NCI-H748 (cell line): ENCODE results near the gene TAGLN2.
A peak's percentile ranks its signal among the peaks of the same experiment; 100 is the strongest.
"Not testable (repeated sequence)": the region's sequence is repeated elsewhere in the genome, so short reads cannot be mapped to it uniquely, and the experiment has no call there.

Experiments used
- DNase-seq: peaks from one replicate; lab custom pipeline; 2025; ENCODE audit not compliant: unreplicated experiment; lab: John Stamatoyannopoulos, UW

The TAGLN2 gene

DNA sequence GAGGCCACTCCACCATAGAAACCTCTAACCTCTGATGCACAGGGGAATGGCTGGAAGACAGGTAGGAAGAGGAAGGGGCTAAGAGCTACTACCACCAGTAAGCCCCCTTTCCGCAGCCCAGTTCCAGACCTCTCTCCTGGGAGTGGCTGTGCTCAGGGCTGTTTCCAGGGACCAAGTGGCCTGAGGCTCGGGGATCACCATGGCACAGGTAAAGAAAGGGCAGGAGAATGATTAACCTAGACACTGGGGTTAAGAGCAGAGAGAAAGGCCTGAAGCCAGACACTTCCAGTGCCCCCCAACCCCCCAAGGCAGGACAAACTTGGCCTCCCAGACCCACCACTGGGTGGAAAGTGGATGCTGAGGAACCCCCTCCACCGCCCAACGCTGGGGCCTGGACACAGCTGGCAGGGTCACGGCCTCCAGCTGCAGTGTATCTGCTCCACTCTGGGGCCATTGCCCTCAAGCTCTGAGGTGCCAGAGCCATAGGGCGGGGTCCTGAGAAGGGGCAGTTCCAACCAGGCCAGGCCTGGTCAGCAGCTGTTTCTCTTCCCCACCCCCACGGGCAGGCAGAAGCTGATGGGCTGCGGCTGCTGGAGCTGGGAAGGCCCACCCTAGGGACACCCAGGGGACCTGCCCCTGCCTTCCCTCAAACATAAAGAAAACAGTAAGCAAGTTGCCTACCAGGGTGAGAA lies 2.6 kb downstream of the TAGLN2 start:
- peak; percentile 78 for DNase-seq

DNA sequence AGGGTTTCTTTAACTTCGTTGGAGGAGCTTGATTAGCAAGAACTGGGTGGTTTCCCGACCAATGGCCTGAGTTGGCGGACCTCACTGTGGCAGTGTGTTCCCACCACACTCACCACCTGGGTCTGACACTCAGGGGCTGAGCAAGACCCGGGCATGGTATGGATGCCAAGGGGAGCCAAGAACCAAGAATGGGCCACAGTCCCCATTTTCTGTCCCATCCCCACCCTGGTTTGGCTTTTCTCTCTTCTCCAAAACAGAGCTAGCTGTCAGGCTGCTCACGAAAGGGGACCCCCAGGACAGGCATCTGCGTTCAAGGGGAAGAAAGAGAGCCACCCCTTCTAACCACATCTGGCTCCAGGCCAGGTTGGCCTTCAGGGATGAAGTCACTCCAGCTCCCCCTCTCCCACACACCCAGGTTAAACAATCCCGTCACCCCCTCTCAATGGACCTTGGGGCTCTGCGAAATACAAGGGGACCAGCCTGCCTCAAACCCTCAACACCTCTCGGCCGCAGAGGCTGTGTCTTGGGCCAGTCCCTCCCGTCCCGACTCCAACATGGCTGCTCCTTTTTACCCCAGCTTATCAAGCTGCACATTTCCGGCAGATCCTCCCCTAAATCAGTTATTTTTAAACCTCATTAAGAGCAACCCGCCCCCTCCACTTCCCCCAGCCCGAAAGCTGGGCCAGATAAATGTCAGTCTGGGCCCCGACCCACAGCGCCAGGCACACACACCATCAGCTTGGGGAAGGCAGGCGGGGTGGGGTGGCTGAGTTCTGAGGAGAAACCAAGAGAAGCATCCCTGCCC lies 3.4 kb downstream of the TAGLN2 start:
- DNase-seq: no peak

DNA sequence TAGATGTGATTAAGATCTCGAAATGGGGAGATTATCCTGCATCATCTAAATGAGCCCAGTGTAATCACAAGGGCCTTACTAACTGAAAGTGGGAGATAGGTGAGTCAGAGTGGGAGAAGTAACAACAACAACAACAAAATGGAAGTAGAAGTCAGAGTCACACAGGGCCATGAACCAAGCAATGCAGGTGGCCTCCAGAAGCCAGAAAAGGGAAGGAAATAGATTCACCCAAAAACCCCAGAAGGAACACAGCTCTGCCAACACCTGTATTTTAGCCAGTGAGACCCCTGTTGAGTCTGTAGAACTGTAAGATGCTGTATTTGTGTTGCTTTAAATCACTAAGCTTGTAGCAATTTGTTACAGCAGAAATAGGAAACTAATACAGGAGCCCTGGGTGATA lies 4.1 kb downstream of the TAGLN2 start:
- no peak for DNase-seq

DNA sequence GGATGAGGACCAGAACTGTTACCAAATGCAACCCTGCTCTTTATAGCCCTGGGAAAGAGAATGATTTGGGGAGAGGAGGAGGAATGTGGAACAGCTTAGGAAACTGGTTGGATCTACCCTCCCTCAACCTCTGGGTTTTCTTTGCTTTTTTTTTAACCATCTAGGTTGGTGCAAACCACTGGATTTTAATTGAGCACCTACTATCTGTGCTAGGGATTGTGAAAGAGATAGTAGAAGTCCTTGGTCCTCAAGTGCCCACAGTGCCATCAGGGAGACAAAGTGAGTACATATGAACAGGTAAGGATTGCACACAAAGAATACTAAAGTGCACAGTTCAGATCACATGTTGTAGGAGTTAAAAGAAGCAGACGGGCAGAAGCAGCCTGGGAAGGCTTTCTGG lies 4.7 kb downstream of the TAGLN2 start:
- DNase-seq: no peak

DNA sequence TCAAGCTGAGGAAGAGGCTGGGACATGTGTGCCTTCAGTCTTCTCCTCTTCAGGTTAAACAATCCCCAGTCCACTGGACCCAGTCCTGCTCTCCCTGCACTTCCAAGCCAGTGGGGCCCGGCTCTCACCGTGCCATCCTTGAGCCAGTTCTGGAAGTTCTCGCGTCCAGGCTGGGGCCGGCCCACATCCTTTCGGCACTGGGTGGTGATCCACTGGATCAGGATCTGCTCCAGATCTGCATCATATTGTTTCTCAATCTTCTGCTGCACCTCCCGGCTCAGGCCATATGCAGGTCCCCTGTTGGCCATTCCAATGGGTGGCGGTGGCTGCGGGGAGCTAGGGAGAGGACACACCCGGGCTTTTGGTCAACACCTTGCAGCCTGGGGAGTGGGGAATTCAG lies 5.1 kb downstream of the TAGLN2 start:
- no peak for DNase-seq

DNA sequence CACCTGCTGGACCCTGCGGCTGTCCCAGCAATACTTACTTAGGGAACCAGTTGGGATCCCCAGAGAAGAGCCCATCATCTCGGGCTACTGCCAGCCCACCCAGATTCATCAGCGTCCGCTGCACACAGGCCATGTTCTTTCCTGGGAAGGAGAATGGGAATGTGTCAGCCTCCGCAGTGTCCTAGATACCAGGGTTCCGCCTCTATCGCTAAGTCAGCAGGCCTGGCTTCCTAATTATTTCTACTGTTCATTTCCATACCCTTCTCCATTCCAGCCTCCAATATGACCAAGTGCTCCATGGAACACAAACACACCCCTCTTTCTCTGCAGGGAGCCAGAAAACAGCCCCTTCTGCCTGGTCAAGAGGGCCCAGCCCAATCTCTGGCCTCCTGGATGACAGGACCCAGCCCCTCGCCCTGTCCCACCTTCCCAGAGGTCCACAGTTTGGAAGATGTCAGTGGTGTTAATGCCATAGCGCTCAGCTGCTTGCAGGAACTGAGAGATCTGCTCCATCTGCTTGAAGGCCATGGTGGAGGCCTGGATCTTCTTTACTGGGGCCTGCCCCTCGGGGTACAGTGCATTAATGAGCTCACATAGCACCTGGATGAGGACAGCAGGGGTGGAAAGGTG lies 6.0 kb downstream of the TAGLN2 start:
- DNase-seq: no peak

DNA sequence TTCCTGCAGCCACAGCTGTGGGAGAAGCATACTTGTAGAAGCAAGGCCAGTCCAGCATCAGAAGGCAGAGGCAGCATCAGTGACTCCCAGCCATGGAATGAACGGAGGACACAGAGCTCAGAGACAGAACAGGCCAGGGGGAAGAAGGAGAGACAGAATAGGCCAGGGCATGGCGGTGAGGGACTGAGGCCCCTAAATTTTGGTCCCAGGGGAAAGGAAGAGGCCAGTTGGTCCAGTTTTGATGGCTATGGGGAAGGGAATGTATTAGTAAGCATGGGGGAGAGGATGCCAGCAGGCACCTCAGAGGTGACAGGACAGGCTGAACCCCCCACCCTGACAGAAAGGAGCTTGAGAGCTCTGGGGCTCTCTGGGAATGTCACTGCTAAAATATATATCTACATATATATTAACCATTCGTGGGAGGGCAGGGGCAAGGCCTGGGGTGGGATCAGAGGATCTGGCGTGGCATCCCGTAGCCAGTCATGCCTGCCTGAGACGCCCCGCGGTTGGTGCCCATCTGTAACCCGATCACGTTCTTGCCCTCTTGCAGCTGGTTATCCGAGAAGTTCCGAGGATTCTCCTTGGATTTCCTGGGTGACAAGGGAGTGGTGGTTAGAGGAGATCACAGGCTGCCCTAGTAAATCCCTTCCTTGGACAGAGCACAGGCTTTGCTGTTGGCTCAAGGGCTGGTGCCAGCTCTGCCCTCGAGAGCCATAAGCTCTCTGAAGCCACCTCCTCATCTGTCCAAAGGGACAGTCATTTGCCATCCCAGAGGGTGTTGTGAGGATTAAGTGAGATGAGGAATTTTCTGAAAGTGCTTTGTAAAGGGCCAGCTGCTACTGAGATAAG lies 6.7 kb downstream of the TAGLN2 start:
- no peak for DNase-seq

DNA sequence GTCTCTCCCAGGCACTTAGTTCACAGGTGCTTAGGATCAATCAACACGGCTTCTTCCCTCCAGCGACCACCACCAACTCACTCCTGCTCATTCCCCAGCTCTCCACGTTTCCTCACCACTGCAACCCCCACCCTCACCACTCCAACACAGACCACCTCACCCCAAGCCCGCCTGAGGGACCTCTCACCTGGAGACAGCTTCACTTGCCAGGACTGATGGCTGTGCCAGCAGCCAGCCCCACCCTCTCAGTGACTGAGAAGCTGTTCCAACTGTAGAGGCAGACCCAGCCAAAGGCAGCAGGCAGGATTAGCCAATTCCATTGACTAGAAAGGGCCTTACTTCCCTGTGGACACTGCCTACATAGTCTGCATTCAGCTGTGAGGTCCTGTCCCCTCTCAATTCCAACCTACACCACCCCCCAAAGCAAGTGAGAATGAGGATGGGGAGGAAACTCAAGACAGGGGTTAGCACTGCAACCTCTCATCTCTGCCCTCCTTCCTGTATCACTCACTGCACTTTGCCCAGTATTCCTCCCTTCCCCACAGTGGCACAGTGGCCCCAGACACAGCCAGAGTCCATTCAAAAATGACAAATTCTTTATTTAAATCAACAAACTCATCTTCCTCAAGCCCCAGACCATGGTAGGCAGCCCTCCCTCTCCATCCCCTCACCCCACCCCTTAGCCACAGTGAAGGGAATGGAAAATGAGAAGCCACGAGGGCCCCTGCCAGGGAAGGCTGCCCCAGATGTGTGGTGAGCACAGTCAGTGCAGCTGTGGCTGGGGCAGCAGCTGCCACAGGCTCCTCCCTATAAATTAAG lies 7.6 kb downstream of the TAGLN2 start:
- DNase-seq: no peak

DNA sequence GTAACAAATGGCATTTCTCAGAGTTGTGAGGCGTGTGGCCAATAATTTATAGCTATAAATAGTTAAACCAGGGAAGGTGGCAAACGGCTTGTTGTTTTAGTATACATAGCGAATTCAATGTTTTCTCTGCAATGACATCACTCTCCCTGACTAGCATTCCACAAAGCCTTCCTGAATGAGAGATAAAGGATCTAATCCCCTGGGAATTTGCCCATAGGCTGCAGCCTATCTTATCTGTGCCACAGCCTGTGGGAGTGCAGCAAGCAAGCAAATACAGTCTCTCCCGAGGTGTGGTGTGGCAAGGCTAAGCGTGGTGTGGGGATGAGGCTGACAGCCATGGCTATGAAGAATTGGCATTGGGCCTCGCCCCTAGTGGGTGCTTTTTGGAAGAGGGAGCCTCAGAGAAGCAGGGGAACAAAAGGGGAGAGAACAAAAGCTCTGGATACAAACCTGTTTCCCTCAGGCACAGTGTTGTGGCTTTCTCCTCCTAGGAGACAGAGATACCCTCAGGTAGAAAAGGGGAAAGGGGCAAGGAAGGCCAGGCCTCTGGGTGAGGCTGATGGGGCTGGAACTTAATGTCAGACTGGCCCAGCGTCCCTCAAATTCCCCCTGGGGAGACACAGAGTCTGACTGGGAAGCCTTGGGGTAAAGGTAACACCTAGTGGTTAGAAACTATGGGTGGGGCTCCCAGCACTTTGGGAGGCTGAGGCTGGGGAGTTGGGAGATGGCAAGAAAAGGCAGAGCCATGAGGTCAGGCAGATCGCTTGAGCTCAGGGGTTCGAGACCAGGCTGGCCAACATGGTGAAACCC lies 8.9 kb downstream of the TAGLN2 start:
- peak; percentile 37 for DNase-seq

DNA sequence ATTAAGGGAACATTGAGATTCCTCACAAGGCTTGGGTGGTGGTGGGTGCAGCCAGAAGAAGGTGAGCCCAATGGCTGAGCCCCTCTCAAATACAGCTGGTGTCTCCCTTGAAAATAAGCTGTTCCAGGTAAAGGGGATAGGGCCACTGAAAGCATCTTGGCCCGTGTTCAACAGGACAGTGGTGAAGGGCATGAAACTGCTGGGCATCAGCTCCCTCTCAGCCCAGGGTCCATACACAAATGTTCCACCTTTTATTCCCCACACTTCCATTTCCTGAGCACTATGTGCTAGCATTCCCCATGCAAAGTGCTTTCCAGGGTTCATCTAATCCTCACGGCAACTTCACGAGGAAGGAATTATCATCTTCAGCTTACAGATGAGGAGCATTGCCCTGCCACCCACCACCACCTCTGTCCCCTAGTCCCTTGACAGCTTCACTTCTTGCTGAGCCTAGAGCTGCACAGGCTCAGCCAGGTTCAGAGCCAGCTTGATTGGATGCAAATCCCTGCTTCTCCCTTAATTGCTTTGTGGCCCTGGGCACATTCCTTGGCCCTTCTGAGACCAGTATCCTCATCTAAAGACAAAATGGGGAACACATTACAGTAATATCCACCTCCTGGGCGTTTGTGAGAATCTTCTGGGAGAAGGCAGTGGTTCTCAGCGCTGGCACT lies 9.6 kb downstream of the TAGLN2 start:
- DNase-seq: peak; percentile 26

DNA sequence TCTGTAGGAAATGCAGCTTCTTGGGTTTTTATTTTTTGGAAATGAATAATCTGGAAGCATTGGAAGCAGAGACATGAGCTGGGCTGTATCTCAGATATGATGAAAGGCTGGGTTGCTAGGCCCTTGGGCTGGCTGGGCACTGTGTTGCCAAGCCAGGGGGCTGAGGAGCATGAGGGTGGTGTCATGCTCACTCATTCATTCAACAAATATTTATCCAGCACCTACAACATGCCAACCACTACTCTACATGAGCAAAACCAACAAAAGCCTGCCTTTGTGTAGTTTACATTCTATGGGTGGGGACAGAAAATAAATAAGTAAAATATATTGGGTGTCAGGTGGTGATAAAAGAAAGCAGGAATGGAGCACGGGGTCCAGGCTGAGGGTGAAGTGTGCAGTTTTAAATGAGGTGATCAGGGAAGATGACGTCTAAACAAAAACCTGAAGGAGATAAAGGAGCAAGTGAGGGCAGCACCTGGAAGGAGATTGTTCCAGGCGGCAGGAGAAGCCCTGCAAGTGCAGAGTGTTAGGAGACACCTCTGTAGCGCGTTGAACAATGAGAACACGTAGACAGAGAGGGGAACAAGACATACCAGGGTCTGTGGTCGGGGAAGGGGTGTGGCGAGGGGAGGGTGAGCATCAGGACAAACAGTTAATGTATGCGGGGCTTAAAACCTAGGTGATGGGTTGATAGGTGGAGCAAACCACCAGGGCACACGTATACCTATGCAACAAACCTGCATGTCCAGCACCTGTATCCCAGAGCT lies 10.9 kb downstream of the TAGLN2 start:
- peak; percentile 92 for DNase-seq

DNA sequence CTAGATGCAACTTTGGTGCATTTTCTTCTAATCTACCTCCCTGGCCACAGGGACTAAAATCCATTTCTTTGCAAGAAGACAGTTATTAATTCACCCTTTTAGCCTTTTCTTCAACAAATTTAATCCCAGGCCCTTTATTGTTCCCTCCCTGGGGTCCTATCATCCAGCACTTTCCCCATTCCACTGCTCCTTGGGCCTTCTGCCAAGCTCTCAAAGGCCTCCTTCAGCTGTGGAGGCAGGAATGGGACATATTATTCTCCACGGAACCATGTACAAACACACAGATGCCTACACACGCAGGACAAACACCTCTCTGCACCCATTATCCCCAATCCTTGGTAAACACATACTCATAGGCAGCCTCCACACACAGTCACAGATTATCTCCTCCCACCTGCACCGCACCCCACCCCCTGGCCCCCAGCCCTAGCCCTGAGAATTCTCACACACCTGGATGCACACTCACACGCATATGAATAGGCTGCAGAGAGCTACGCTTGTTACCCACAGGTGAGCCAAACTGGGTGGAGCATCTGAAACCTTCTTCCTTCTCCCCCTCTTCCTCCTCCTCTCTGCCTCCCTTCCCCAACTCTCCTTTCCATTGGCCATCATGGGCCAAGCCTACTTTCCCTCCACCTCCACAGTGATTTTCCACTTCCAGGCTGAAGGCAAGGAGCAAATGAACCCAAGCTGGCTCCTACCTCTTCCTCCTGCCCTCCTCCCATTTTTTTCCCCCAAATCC lies 11.7 kb downstream of the TAGLN2 start:
- peak; percentile 78 for DNase-seq

DNA sequence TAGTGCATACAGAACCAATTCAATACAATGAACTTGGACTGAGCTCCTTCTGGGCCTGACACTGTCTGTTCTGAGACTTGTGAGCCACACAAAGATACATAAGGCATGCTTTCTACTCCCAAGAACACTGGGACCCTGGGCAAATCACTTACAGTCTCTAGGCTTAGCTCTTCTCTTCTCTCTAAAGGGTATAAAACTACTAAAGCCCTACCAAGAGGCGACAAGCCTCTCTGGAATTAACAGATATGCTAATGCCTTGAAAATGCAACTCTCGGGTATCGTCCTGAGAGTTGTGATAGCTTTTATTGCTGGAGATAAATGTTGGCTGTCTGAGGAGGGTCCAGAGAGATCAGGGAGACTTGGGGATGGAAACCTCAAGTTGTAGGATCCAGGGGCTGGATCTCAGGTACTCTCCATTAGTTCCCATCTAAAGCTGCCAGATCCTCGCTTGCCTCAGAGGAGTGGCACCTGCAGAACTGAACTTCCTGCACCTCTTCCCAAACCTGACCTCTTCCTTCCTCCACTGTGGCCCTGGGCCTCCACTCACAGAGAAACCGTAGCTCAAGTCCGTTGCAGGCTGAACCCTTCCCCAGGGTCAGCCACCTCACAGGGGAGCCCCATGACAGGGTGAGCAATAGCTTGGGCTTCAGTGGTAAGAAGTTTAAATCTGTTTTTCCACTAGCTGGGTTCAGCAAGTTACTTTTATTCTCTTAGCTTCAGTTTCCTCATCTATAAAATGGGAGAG lies 13.8 kb downstream of the TAGLN2 start:
- no peak for DNase-seq

DNA sequence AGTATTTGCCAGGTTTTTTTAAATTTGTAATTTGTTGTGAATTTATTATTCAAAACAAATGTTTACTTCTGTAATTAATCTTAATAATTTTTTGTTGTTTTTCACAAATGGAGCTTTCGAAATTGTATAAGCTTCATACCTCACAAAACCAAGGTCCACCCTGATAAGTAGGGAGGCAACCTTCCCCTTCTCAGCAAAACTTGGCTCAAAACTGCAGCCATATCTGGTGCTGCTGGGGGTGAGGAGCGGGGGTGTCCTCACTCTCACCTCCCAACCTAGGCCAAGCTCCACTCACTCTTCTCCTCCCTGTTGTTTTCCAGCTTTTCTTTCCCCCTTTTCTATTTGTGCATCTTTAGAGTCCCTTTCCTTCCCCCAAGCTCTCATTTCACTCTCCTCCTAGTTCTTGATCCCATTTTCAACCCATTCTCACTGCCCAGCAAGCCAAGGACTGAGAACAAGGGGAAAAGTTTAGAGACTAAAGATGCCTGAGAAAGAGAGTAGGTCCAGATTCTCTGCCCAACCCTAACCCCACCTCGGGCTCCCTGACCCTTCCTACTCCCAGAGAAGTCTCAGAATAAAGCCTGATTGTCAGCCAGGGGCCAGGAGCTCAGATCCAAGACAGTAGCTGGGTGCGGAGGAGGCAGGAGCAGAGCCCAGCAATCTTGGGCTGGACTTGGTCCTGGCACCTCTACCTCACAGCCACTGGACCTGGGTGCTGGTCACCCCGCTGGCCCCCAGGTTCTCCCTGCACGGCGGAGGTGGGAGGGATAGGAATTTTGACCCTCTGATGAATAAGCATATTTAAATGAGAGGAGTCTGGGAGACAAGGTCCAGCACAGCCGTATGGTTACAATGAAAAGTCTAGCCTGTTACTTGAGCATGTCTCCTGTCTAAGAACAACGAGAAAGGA lies 17.0 kb downstream of the TAGLN2 start:
- no peak for DNase-seq

DNA sequence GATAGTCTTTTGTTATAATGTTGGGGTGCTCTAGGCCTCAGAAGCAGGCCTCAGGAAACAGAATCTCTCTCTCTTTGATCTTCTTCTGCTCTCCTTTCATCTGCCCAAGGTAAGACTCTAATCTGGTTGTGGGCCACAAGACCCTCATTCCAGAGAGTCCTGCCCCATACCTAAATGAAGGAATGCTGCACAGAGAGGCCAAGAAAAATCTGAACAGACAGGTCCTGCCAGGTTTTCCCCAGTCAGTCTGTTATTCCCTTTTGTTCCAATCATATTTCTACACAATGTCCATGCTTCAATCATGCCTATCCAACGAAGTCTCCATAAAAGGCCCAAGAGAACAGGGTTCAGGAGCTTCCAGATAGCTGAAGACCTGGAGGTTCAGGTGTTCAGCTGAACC lies 18.3 kb downstream of the TAGLN2 start:
- DNase-seq: no peak

DNA sequence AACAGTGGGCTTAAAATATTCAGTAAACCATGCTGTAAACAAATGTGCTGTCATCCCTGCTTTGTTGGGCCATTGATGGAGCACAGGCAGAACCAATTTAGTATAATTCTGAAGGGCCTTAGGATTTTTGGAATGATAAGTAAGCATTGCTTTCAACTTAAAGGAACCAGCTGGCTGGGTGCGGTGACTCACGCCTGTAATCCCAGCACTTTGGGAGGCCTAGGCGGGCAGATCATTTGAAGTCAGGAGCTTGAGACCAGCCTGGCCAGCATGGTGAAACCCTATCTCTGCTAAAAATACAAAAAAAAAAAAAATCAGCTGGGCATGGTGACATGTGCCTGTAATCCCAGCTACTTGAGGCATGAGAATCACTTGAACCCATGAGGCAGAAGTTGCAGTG lies 21.3 kb downstream of the TAGLN2 start:
- not testable (repeated sequence) for DNase-seq
